Right ventricle myocardium inferior (tissue), 1 donor: ENCODE results near the gene CYP27C1. TPM values are rescaled to one million over a fixed set of nuclear protein-coding genes. Genes with fewer than 3 reads are reported as not detected.
"Not testable (repeated sequence)": the region's sequence is repeated elsewhere in the genome, so short reads cannot be mapped to it uniquely, and the experiment has no call there.

Source experiments
- ATAC-seq: fragments of 200-7000 bp; cut with Tn5 transposase; one replicate; pipeline ENCODE4 v1.9.1; 2020; ENCODE audit warnings: mild to moderate bottlenecking, moderate library complexity
- DNase-seq: peaks from one replicate; pipeline ENCODE4 v3.0.0; 2021; ENCODE audit errors: missing footprints
- intact Hi-C: fragments of 100-400 bp; cut with DNase I; formaldehyde crosslinking; loops from one replicate; pipeline ENCODE4 v1.11.0; 2022
- total RNA-seq: library from RNA; stranded (reverse); fragmentation: NEBNext Ultra II Directional; extraction: Animal tissue kit (Norgen Biotek cat#: 25700); gene quantifications from one replicate; pipeline ENCODE4 v1.2.1, GENCODE V29; 2021
- donor health status: DM: no; HTN: yes; CAD: no; lungs with severe emphysema.

CYP27C1 gene
- total RNA-seq, 1 donor from 2014 or later: 0.05 TPM

GRCh38 chr2:127177617-127178263 is 42.4 kb downstream of the CYP27C1 start:
- no peak for DNase-seq
- ATAC-seq: no peak
- intact Hi-C loops: no loop called here

GRCh38 chr2:127176371-127177311 is 43.5 kb downstream of the CYP27C1 start:
- intact Hi-C loops: no loop called here
- DNase-seq: no peak
- ATAC-seq: peak; percentile 69

DNA sequence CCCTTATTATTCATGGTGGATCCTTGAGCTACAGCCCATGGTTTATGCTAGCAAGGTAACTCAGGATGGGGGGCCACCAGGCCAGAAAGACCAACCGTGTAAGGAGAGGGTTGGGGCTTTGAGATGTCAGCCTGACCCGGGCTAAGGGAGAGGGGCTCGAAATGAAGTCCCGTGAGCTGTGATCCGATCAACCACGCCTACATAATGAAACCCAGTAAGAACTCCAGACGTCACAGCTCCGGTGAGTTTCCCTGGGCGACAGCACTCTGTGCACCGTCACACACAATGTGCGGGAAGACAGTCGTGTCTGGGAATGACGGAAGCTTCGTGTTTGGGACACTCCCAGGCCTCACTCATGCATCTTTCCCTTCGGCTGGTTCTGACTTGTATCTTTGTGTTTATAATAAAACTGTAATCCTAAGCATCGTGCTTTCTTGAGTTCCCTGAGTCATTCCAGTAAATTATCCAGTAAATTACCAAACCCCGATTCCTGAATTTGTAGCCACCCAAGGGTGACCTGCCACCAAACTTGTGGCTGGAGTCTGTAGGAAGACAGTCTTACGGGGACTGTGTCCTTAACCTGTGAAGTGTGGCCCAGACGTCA is 44.2 kb downstream of the CYP27C1 start:
- intact Hi-C loops: no loop called here
- no peak for ATAC-seq
- no peak for DNase-seq

- intact Hi-C loops: no loop called here
- DNase-seq (no peak), ATAC-seq (peak; percentile 54)
Measured at GRCh38 chr2:127175041-127175721, 44.9 kb downstream of the CYP27C1 start.

GRCh38 chr2:127174640-127175039 is 45.5 kb downstream of the CYP27C1 start:
- DNase-seq (no peak), ATAC-seq (no peak)
- intact Hi-C loops: no loop called here

DNA sequence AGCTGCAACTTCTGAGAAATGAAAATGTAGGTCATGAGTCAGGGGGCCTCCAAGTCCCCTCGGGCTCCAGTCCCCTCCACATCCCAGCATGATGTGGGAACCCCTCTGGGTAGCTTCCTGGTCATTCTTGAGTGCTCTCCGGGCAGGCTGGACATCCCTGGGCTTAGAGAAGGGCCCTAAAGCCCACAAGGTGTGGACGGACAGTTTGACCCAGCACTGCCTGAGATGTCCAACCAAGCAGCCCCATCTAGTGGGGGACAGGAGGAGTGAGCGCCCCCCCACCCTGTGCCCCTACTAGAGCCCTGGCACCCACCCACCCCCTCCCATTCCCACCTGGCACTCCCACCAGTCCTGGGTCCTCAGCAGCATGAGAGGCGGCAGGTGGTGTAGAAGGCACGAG is 46.0 kb downstream of the CYP27C1 start:
- ATAC-seq (no peak), DNase-seq (no peak)
- intact Hi-C loops: no loop called here

GRCh38 chr2:127173057-127173456 is 47.0 kb downstream of the CYP27C1 start:
- DNase-seq (no peak), ATAC-seq (peak; percentile 43)
- intact Hi-C loops: no loop called here

DNA sequence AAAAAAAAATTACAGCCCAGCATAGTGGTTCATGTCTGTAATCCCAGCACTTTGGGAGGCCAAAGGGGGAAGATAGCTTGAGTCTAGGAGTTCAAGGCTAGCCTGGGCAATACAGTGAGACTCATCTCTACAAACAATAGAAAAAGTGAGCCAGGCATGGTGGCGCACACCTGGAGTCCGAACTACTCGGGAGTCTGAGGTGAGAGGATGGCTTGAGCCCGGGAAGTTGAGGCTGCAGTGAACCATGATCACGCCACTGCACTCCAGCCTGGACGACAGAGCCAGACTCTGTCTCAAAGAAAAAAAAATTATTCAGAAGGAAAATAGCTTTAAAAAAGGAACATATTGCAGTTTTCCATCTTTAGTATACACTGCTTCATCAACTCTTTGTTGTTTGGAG is 47.8 kb downstream of the CYP27C1 start:
- ATAC-seq (no peak), DNase-seq (no peak)
- intact Hi-C loops: no loop called here

- ATAC-seq: no peak
- intact Hi-C loops: no loop called here
- DNase-seq: no peak
Measured at GRCh38 chr2:127170452-127171197, 49.5 kb downstream of the CYP27C1 start.

GRCh38 chr2:127170021-127170420 is 50.1 kb downstream of the CYP27C1 start:
- DNase-seq (no peak), ATAC-seq (no peak)
- intact Hi-C loops: no loop called here

- intact Hi-C loops: no loop called here
- ATAC-seq: no peak
Measured at GRCh38 chr2:127169066-127169660, 50.9 kb downstream of the CYP27C1 start.

DNA sequence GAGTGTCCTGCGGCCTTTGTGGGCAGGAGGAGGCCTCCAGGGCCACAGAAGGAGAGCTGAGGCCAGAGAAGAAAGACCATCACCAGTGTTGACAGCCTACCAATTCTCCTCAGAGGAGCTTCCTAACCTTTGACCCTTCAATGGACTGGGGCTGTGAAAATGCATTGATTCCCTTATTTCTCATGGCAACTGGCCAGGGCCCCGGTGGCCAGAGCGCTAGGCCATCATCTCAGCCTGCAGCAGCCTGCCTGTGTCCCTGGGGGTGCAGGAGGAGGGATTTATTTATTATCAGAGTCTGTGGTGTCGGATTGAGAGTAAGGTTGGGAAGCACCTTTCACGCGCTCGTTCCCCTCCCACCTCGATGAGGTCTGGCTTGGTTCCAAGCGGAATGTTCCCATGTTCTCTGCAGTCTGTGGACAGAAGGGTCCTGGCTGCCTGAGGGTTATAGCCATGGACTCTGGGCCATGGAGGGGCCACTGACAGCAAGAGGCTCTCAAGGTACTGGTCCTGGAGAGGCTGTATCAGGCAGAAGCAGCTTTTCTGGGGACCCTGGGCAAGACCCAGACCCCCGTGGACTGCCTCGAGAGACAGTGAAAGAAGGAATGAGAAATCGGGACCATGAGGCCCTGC is 53.8 kb downstream of the CYP27C1 start:
- intact Hi-C loops: no loop called here
- ATAC-seq: no peak
- DNase-seq: no peak

More at GRCh38 chr2:127169066-127169660, 50.9 kb downstream of the CYP27C1 start:
- DNase-seq: no peak

DNA sequence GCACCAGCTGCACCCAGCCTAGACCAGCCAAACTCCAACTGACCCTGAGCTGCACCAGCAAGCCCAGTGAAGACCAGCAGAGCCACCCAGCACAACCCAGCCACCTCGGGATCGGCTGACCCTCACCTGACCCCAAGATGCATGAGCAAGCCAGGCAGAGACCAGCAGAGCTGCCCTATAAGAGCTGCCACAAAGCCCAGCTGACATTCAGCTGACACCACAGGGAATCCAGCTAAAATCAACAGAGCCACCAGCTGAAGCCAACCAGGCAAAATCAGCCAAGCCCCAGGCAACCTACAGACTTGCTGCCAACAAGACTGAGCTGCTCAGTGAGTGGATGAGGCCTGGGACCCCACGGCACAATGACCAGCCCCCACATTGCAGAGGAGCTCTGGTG is 54.6 kb downstream of the CYP27C1 start:
- no peak for ATAC-seq

GRCh38 chr2:127164761-127165538 is 55.1 kb downstream of the CYP27C1 start:
- intact Hi-C loops: no loop called here
- no peak for ATAC-seq
- DNase-seq: no peak

More for the DNA sequence above, 54.6 kb downstream of the CYP27C1 start:
- DNase-seq: no peak
- intact Hi-C loops: no loop called here

GRCh38 chr2:127163921-127164320 is 56.2 kb downstream of the CYP27C1 start:
- ATAC-seq: no peak
- intact Hi-C loops: no loop called here
- no peak for DNase-seq

DNA sequence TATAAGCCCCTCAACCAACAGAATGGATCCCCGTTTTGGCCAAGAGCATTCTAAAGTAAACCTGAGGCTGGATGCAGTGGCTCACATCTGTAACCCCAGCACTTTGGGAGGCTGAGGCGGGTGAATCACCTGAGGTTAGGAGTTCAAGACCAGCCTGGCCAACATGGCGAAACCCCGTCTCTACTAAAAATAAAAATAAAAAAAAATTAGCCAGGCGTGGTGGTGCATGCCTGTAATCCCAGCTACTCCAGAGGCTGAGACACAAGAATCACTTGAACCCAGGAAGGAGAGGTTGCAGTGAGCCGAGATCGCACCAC is 57.1 kb downstream of the CYP27C1 start:
- DNase-seq, ATAC-seq, intact Hi-C loops: not testable (repeated sequence)
